Right forelimb (tissue), 1 donor: Measurements from ENCODE around the gene MYL5.
"Not testable (repeated sequence)": the region's sequence is repeated elsewhere in the genome, so short reads cannot be mapped to it uniquely, and the experiment has no call there.

ENCODE experiments used
- DNase-seq: peaks from one replicate; pipeline ENCODE4 v3.0.0-alpha.2; 2018

The MYL5 gene

DNA sequence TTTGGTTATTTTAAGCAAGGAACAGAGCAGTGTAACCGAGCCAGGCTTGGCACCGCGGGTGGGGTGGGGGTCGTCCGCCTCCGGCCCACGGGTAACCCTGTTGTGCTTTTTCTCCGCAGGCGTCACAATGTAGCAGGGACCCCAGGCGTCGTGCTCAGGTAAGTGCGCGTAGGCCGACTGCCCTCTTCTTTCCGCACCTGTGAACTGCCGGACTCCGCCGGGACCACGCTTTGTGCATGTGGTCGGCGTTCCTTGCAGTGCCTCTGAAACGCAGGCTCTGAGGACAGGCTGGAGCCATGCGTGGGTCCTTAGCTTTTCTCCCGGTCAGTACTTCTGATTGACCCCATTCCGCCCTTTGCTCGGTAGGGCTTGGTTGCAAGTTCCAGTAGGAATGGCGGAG, 56.2 kb downstream of the MYL5 start:
- no peak for DNase-seq

DNA sequence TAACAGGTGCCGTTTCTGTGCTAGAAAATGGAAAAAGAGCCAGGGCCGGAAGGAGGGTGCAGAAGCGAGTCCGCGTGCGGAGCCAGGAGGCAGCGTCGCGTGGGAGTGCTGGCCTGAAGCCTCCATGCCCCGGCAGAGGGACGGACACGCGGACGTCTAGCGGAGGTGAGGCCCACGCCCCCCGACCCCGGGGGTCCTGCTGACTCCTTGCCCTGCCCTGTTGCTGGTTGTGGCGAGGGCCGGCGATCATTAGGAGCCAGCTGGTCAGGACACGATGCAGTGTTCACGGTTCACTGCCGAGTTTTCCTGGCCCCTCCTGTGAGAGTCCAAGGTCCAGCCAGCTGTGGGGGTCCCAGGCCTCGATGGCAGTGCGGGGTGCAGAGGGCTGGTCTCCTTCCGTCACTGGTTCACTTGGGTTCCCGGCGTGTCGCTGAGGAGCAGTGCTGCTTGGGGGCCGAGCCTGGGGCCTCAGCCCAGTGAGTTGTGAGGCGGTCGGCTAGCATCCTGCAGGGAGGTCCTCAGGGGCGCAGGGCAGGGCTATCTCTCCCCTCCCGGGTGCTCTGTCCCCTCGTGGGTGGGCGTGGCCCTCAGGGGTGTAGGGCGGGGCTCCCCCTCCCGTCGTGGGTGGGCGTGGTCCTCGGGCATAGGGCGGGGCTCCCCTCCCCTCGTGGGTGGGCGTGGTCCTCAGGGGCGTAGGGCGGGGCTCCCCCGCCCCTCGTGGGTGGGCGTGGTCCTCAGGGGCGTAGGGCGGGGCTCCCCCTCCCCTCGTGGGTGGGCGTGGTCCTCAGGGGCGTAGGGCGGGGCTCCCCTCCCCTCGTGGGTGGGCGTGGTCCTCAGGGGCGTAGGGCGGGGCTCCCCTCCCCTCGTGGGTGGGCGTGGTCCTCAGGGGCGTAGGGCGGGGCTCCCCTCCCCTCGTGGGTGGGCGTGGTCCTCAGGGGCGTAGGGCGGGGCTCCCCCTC, 56.9 kb downstream of the MYL5 start:
- not testable (repeated sequence) for DNase-seq
